MCF 10A (cell line): ENCODE results near the gene ABCB9. TPM values are rescaled to one million over a fixed set of nuclear protein-coding genes. Genes with fewer than 3 reads are reported as not detected.
"Not testable (repeated sequence)": the region's sequence is repeated elsewhere in the genome, so short reads cannot be mapped to it uniquely, and the experiment has no call there.

Experiments used
- Bru-seq: library from RNA; stranded (reverse); fragments of 400-500 nt; gene quantifications from one replicate; lab custom pipeline; 2021; lab: Mats Ljungman, UMichigan
- BruChase-seq, 2 experiments: library from RNA; stranded (reverse); fragments of 400-500 nt; gene quantifications; one replicate each; lab custom pipeline; 2021; lab: Mats Ljungman, UMichigan
- BruUV-seq: library from RNA; stranded (reverse); fragments of 400-500 nt; replicated peaks from 2 replicates; lab custom pipeline; 2021; lab: Mats Ljungman, UMichigan
- CTCF ChIA-PET: fragments of 300-600 bp; sonication (Branson Sonifier 250); formaldehyde crosslinking; extraction: SDS; loops from one replicate; lab custom pipeline; 2021; ENCODE audit warnings: antibody characterized with exemption, inconsistent platforms; lab: Yijun Ruan, JAX
- POLR2A ChIA-PET: fragments of 300-600, 350-650 bp; sonication (Branson Sonifier 250); formaldehyde crosslinking; extraction: SDS; loops from one replicate; lab custom pipeline; 2020; ENCODE audit warnings: antibody characterized with exemption, inconsistent platforms; lab: Yijun Ruan, JAX
- DNase-seq: peaks from one replicate; pipeline ENCODE4 v3.0.0-alpha.2; 2018; ENCODE audit not compliant: unreplicated experiment
- H3K27ac Mint-ChIP-seq: one replicate; pipeline ENCODE4 v1.8.0; 2022; ENCODE audit warnings: mild to moderate bottlenecking, low read depth, mixed read lengths; ENCODE audit not compliant: unreplicated experiment
- H3K27me3 Mint-ChIP-seq: one replicate; pipeline ENCODE4 v1.8.0; 2022; ENCODE audit warnings: mixed read lengths; ENCODE audit not compliant: insufficient read depth, unreplicated experiment
- H3K36me3 Mint-ChIP-seq: one replicate; pipeline ENCODE4 v1.8.0; 2022; ENCODE audit warnings: mild to moderate bottlenecking, moderate library complexity, mixed read lengths; ENCODE audit not compliant: insufficient read depth, unreplicated experiment
- H3K4me1 Mint-ChIP-seq: one replicate; pipeline ENCODE4 v1.8.0; 2022; ENCODE audit warnings: mixed read lengths; ENCODE audit not compliant: insufficient read depth, unreplicated experiment
- H3K4me3 Mint-ChIP-seq: one replicate; pipeline ENCODE4 v1.8.0; 2022; ENCODE audit warnings: mild to moderate bottlenecking, moderate library complexity, mixed read lengths; ENCODE audit not compliant: unreplicated experiment
- H3K9me3 Mint-ChIP-seq: one replicate; pipeline ENCODE4 v1.8.0; 2022; ENCODE audit warnings: mixed read lengths; ENCODE audit not compliant: unreplicated experiment
- intact Hi-C: fragments of 100-400 bp; cut with micrococcal nuclease; formaldehyde crosslinking; loops from 2 replicates; pipeline ENCODE4 v1.14.1; 2022
- long read RNA-seq: library from polyadenylated mRNA; stranded (forward); transcript quantifications from one replicate; pipeline ENCODE4 v2.0.0, GENCODE V29; 2022
- total RNA-seq: library from RNA; stranded (reverse); gene quantifications from 2 replicates; pipeline ENCODE4 v1.2.3, GENCODE V29; 2022
- TF ChIP-seq, protein P1 (sequence below): fragments of 200-600 bp; IDR thresholded peaks from one replicate; pipeline ENCODE4 v1.8.0; 2022; ENCODE audit warnings: antibody characterized with exemption, mild to moderate bottlenecking; ENCODE audit not compliant: unreplicated experiment

The ABCB9 gene
- total RNA-seq (1.6 and 3.2 TPM in 2 replicates), Bru-seq, nascent RNA (percentile 31 among the genes with signal in this experiment), BruChase-seq, experiment 1, labeled RNA remaining after a 6-hour chase (percentile 37 among the genes with signal in this experiment), BruChase-seq, experiment 2, labeled RNA remaining after a 2-hour chase (percentile 34 among the genes with signal in this experiment)
- long read RNA-seq, partial matches to known transcripts, result 2 of 7 reads
- long read RNA-seq, other reads (novel, unspliced or antisense), result 4 of 7 reads

DNA sequence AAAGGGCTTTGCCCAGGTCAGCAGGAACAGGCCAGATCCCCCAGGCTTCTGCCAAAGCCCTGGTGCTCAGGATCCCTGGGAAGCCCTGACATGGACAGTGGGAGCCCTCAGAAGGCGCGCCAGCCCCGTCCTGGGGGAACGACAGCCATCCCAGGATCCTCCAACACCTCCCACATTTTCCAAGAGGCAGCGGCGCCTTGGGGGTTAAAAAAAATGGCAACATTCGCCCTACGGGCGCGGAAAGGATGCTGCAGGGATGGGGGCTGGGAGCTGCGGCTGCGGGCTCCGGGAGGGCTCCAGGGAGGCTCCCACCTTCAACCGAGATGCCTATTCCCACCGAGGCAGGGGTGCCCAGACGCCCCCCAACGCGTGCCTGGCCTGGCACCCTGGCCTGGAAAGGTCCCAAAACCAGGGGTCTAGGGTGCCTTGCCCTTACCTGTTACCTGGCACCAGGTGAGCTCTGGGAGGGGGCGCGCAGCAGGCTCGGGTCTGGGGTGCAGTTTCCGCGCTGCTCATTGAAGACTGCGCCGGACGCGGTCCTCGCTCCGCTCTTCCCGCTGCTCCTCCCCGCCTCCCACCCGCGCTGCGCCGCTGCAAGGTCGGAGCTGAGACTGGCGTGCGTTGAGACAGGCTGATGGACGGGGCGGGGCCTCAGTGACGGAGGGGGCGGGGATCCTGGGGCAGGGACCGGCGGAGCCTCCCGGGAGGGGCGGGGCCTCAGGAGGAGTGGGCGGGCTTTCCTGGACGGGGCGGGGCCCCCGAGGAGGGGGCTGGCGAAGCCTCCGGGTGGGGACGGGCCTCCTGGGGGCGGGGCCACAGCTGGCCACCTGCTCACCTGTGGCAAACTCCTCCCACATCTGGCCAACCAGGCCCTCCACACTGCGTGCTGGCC is at the start of gene ABCB9:
Gene ABCB9 (minus strand): TSS at position 613 of the 892 bp plus-strand sequence. CDS start 6,228 bp downstream, outside the sequence.
- H3K27me3 Mint-ChIP-seq, result no peaks in the 10 kb centered on the region
- BruUV-seq, result no TSS peak
- no peak within 1 kb of the TSS for H3K27ac Mint-ChIP-seq
- DNase-seq, result peak; percentile 92
- no peaks in the 10 kb centered on the region for H3K36me3 Mint-ChIP-seq
- POLR2A ChIA-PET, result interaction anchor here (0.7 to 2.8 kb wide), 14 partner anchors 10 to 1006 kb away, joined by 3 to 26 read pairs (median 5); partner anchors contain the start of genes ARL6IP4, CCDC92, MPHOSPH9 and MTRFR
- intact Hi-C loops, result no loop called here
- peak within 1 kb of the TSS; percentile 72 for H3K4me3 Mint-ChIP-seq
- CTCF ChIA-PET, result interaction anchor here (0.6 to 3.9 kb wide), 5 partner anchors 13 to 1067 kb away, joined by 3 to 15 read pairs (median 4); no protein-coding TSS in a partner anchor
- no peaks in the 10 kb centered on the region for H3K9me3 Mint-ChIP-seq
- no peaks in the 10 kb centered on the region for H3K4me1 Mint-ChIP-seq
- TF ChIP-seq, protein P1, sequence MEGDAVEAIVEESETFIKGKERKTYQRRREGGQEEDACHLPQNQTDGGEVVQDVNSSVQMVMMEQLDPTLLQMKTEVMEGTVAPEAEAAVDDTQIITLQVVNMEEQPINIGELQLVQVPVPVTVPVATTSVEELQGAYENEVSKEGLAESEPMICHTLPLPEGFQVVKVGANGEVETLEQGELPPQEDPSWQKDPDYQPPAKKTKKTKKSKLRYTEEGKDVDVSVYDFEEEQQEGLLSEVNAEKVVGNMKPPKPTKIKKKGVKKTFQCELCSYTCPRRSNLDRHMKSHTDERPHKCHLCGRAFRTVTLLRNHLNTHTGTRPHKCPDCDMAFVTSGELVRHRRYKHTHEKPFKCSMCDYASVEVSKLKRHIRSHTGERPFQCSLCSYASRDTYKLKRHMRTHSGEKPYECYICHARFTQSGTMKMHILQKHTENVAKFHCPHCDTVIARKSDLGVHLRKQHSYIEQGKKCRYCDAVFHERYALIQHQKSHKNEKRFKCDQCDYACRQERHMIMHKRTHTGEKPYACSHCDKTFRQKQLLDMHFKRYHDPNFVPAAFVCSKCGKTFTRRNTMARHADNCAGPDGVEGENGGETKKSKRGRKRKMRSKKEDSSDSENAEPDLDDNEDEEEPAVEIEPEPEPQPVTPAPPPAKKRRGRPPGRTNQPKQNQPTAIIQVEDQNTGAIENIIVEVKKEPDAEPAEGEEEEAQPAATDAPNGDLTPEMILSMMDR, result no peak

DNA sequence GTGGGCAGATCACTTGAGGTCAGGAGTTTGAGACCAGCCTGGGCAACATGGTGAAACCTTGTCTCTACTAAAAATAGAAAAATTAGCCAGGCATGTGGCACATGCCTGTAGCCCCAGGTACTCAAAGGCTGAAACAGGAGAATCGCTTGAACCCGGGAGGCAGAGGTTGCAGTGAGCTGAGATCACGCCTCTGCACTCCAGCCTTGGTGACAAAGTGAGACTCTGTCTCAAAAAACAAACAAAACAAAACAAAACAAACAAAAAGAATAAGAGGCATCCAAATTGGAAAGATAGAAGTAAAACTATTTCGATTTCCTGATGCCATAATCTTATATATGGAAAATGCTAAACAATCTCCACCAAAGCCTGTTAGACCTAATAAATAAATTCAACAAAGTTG is 48.2 kb upstream of the ABCB9 start:
- POLR2A ChIA-PET, intact Hi-C loops, H3K27me3 Mint-ChIP-seq, CTCF ChIA-PET, H3K4me1 Mint-ChIP-seq, H3K9me3 Mint-ChIP-seq, H3K36me3 Mint-ChIP-seq, DNase-seq, H3K4me3 Mint-ChIP-seq, H3K27ac Mint-ChIP-seq, BruUV-seq: not testable (repeated sequence)

DNA sequence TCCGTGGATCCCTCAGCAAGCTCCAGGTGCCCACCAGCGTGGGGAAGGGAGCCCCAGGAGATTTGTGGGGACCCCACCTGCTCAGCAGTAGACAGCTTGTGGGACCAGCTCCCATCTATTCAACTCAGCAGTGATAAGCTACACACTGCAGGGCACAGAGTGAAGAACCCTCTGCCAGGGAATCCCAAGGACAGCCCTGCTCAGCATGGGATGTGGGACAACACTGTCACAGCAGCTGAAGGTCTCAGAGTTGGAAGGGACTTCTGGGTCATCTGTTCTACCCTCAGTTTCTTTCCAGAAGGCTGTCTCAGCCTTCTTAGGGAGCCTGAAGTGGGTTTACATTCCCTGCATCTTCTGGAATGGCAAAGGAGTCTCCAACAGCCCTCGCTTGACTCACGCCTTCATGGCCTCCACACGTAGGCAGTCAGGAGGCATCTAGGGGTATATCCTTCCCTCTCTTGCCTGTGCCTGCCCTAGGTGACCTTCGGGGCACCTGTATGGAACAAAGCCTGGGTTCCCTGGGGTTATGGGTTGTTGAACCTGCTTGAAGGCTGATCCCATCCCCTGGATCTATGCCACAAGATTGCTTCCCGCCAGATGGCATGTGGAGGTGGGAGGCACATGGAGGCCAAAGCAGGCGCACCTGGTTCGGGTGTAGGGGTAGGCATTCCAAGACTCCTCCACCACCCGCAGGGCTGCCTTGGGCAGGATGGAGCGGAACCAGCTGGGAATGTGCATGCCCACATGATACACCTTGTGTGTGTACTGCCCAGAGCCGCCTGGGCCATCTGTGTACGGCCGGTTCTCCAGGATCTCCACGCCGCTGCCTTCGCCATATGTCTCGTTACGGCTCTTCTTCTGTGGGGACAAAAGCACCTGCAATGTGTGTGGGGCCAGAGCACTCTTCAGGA is 47.2 kb upstream of the ABCB9 start:
- intact Hi-C loops, result no loop called here
- Mint-ChIP-seq H3K27ac (no peak overlapping the region), H3K9me3 (no peaks in the 10 kb centered on the region), H3K27me3 (no peaks in the 10 kb centered on the region), H3K4me1 (no peaks in the 10 kb centered on the region), H3K4me3 (no peak overlapping the region), H3K36me3 (no peaks in the 10 kb centered on the region)
- CTCF ChIA-PET, result no interaction called here
- DNase-seq, result no peak
- no TSS peak for BruUV-seq
- TF ChIP-seq, protein P1, result no peak
- POLR2A ChIA-PET, result no interaction called here

DNA sequence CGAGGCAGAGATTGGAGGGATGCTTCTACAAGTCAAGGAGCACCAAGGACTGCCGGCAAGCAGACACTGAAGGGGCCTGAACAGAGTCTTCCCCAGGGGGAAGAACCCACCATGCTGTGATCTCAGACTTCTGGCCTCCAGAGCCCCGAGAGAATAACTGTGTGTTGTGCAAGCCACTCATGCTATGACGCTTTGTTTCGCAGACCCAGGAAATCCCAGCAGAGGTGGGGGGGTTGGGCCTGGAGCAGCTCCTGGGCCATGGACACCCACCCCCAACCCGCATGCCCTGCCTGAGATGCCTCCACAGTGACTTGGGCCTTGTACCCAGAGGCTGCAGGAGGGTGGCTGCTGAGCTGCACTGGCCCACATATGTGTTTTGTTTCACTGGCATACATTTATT is 45.4 kb upstream of the ABCB9 start:
- no peak for DNase-seq
- ChIA-PET CTCF (no interaction called here), POLR2A (no interaction called here)
- Mint-ChIP-seq H3K4me3 (no peak overlapping the region), H3K4me1 (no peaks in the 10 kb centered on the region), H3K27ac (no peak overlapping the region), H3K27me3 (no peaks in the 10 kb centered on the region), H3K36me3 (peaks cover 6% of the 10 kb centered on the region), H3K9me3 (no peaks in the 10 kb centered on the region)
- no TSS peak for BruUV-seq
- TF ChIP-seq, protein P1, result no peak
- intact Hi-C loops, result no loop called here
